NCI-H2081 treated with DMSO at 0.1 percent for 48 hours (cell line): ENCODE measurements around the gene GGTLC2.
"Not testable (repeated sequence)": the region's sequence is repeated elsewhere in the genome, so short reads cannot be mapped to it uniquely, and the experiment has no call there.

Experiments used
- DNase-seq: peaks from one replicate; lab custom pipeline; 2025; lab: John Stamatoyannopoulos, UW

The GGTLC2 gene

GRCh38 chr22:22644314-22644713, at the start of gene GGTLC2:
TSS of gene GGTLC2 (plus strand) at chr22:22644614. CDS start at chr22:22646346, 1,732 bp downstream.
- not testable (repeated sequence) for DNase-seq

DNA sequence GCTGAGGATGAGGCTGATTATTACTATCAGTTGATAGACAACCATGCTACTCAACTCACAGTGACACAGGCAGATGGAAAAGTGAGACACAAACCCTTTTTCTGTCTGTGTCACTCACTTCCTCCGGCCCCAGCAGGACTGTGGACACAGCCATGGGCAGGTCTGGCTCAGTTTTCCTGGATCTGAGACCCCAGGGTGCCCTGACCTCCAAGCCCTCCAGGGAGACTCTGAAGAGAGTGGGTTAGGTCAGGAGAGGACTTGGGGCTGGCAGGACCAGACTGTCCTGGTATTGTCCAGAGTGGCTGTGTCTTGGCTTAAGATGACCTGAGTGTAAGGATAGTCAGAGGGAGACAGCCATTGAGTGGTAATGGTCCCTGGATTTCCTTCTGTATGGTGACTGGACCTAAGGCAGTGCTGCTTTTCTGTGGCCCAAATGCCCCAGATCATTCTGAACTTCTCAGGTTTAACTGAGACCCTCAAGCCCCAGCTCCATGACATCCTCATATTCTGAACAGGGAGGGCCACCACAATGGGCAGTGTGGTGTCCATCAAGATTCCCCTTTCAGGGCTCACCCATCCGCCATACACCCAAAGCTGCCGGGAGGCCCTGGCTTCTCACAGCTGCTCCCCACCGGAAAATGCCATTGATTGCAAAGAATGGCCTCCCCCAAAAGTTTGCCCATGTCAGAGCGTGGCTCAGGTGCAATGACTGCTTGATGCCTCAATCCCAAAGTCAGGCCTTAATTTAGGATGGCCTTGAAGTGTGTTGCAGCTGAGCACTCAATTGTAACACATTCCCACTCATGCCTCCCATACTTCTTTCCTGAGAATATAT, 49.2 kb upstream of the GGTLC2 start:
- DNase-seq: no peak

DNA sequence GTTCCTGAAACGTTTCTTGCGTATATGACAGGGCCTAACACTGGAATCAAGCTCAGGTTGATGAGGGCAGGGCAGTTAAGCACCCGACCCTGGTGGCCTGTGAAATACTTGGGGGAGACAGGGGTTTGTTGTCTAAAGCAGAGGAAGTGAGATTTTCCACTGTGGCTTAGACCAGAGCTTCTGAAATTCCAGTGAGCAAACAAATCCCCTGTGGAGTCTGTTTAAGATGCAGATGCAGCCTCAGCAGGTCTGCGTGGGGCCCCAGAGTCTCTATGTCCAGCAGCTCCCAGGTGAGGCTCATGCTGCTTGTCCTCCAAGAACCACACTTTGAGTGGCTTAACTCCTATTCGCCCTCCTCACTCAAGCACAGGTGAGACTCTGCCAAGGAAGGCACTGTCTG, 46.3 kb upstream of the GGTLC2 start:
- DNase-seq: no peak

DNA sequence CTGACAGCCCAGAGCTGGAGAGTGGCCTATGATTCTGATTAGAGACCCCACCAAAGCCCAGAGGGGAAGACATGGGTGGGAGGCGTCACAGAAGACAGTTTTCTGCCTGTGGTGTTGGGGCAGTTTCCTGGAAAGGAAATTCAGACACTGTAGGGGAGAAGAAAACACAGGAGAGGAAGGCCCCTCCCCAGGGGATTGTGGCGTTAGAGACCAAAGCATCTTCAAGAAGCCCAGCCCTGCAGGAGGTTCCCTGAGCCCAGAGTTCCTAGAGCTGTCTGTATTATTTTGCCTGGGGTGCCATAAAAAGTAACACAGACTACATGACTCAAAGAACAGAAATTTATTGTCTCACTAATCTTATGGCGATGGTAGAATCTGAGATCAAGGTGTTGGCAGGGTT, 45.2 kb upstream of the GGTLC2 start:
- DNase-seq: no peak

DNA sequence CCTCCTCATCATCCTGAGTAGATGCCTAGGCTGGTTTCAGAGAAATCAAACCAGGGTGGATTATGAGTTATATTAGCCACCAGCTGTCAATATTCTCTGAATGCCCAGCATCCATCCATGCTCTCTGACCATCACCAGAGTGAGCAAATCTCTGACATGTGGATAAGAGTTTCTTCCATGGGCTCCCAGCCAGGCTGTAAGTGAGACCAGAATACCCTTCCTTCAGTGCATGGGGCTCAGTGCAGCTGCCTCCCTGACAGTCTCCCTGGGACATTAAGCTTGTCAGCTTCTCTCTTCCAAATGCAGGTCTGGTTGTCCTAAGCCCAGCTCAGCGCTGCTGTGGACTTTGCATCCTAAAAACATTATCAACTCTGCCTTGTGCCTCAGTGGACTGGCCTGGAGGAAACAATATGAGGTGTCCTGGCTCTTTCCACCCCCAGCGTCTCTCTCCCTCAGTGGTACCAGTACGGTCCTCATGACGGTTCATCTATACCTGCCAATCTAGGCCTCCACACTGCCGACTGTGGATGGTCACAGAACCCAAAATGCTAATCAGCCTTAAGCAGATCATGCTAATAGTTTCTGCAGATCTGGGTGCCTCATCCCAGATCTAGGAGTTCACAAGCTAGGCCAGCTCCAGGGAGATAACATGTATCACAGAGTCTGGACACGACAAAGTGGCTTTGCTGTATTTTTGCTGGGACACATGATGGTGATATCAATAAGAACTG, 43.7 kb upstream of the GGTLC2 start:
- DNase-seq: no peak

GRCh38 chr22:22603470-22603947, 40.9 kb upstream of the GGTLC2 start:
- DNase-seq: no peak

DNA sequence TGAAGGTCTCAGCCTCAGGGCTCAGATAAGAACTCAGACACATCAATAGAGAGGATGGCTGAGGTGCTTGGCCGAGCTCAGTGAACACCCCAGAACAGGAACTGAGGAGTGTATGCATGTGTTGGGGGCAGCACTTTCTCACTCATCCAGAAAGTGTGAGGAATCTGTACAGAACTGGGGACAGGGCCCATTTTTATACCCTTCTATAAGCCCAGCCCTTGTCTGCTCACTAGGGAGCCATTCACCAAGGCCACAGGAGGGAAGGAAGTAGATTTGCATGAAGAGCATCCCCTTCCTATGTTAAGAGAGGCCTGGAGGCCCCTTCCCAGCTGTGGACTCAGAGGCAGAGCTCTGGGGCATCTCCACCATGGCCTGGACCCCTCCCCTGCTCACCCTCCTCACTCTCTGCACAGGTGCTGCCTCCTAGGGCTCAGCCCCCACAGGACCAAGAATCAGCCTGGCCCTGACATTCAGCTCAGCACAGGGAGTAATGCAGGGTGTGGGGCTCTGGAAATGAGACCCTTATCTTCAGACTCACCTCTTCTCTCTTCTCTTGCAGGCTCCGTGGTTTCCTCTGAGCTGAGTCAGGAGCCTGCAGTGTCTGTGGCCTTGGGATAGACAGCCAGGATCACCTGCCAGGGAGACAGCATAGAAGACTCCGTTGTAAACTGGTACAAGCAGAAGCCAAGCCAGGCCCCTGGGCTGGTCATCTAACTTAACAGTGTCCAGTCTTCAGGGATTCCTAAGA, 39.9 kb upstream of the GGTLC2 start:
- no peak for DNase-seq

GRCh38 chr22:22605074-22605404, 39.4 kb upstream of the GGTLC2 start:
- DNase-seq: no peak

DNA sequence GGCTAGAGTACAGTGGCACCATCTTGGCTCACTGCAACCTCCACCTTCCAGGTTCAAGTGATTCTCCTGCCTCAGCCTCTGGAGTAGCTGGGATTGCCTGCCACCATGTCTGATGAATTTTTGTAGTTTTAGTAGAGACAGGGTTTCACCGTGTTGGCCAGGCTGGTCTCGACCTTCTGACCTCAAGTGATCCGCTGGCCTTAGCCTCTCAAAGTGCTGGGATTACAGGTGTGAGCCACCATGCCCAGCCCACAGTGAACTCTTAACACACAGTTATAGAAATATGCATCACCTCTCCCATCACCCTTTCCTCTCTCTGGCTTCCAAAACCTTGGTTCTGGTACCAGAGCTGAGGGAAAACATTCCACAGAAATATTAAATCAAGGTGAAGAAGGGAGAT, 36.4 kb upstream of the GGTLC2 start:
- not testable (repeated sequence) for DNase-seq

- no peak for DNase-seq
These were observed 35.1 kb upstream of the GGTLC2 start for GRCh38 chr22:22609291-22609690.

- DNase-seq: no peak
These were observed 31.9 kb upstream of the GGTLC2 start for GRCh38 chr22:22612516-22612915.

DNA sequence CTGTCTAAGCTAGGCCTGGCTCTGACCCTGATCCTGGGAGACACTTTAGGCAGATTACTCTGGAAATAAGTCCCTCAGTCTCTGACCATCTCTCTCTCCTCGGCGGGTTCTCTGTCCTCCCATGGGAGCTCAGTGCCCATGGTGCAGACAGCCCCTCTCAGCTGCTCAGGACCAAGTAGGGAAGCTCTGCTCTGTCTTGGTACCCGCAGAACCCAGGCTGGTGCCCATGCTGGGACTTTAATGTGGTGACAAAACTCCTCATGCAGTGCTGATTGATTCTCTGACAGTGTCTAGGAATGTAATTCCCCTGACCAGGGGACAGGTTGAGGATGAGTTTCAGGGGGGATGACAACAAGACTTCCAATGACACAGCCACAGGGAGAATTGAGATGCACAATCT, 30.3 kb upstream of the GGTLC2 start:
- DNase-seq: no peak

DNA sequence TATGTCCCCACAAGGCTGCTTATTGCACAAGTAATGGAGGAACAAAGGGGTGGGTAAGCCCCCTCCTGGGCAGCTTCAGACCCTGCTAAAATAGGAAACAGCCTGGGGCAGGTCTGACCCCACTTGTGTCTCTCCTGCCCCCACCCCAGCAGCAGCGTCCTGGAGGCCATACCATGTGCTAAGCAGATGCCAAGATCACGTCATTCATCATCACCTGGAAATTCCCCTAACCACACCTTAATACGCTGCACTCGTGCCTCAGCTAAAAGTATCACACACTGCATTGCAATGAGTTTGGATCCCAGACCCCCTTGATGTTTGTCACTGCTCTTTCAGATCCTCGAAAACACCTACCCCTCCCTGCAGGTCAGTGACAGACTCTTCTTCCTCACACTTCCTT, 27.8 kb upstream of the GGTLC2 start:
- DNase-seq: no peak

DNA sequence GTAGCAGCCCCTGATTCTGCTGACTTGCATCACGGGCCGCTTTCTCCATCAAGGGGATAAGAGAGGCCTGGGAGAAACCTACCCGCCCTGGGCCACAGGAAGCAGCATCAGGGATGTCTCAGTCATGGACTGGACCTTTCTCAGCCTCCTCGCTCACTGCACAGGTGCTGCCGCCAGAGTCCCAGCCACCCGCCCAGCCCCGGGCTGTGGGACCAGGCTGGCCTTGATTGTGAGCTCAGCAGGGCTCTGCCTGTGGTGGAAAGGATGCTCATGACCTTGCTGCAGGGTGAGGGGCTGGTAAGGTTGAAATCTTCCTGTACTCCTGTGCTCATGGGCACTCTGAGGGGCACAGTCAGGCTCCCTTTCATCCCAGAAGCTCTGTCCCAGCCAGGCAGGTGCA, 26.0 kb upstream of the GGTLC2 start:
- DNase-seq: no peak

DNA sequence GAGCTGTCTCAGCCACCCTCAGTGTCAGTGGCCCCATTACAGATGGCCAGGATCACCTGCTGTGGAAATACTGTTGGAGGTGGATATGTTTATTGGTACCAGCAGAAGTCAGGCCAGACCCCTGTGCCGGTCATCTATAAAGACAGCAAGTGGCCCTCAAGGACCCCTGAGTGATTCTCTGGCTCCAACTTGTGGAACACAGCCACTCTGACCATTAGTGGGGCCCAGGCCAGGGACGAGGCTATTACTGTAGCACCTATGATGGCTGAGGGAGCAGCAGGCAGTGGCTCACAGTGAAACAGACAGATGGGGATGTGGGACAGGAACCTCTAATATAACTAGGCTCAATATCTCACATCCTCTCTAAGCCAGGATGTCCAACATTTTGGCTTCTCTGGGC, 25.5 kb upstream of the GGTLC2 start:
- DNase-seq: no peak

DNA sequence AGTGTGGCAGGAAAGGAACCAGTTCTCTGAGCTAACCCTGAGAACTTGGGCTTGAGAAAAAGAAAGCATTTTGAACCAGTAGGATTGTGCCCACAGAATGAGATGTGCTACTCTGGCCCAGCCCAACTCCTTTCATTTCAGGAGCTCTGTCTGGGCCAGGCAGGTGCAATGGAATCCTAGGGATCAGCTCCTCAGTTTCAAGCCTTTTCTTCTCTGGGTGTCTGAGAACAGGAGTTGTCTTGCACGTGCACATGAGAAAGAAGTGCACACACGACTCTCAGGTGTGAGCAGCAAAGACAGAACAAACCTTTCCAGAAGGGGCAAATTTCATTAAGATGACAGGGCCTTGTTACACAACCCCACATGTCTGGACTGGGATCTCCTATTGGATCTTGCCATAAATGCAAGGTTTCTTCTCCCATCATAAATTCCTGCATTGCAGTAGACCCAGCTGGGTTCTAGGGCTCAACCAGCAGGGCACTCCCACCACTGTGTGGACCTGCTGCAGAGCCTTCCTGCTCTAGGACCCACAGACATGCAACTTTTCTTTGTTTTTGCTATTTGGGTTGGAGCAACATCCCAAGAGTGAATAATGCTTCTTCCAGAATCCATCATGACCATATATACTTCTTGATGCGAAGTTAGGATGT, 24.5 kb upstream of the GGTLC2 start:
- DNase-seq: no peak

GRCh38 chr22:22628546-22629495, 15.6 kb upstream of the GGTLC2 start:
- DNase-seq: not testable (repeated sequence)

- DNase-seq: not testable (repeated sequence)
These were observed 13.2 kb upstream of the GGTLC2 start for GRCh38 chr22:22631223-22631652.

DNA sequence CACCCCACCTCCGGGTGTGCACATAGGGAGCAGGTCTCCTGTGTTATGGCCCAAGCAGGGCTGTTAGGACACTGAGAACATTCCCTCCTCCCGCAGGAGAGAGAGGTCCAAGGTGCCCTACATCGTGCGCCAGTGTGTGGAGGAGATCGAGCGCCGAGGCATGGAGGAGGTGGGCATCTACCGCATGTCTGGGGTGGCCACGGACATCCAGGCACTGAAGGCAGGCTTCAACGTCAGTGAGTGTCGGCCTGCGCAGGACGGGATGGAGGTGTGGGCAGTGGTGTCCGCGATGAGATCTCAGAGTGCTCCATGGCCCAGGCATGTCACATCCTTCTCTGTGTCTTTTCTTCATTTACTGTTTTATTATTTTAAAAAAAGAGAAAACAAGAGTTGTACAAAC, 12.2 kb upstream of the GGTLC2 start:
- not testable (repeated sequence) for DNase-seq

DNA sequence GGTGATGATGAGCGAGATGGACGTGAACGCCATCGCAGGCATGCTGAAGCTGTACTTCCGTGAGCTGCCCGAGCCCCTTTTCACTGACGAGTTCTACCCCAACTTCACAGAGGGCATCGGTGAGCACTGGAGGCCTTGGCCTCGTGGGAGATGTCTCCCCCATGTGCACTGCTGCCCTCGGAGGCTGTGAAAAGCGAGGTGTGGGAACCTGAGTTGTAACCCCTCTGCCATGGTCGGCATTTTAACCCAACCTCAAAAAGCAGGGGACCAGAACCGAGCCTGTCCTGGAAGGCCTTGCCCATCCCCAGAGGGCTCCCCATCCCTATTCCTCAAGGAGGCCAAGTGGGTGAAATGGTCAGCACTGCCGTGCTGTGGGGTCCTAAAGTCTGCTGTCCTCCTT, 10.9 kb upstream of the GGTLC2 start:
- not testable (repeated sequence) for DNase-seq

DNA sequence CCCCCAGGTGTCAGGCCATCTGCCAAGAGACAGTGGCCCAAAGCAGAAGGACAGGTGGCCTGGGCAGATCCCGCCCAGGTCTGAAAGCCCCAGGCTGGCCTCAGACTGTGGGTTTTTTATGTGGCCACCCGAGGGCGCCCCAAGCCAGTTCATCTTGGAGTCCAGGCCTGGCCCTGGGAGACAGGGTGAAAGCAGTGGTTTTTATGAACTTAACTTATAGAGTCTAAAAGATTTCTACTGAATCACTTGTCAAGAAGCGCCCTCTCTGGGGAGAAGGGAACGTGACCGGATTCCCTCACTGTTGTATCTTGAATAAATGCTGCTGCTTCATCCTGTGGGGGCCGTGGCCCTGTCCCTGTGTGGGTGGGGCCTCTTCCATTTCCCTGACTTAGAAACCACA, 8.2 kb upstream of the GGTLC2 start:
- not testable (repeated sequence) for DNase-seq
